WTC11 (cell line): ENCODE results near the gene RPS3.

ENCODE experiments used
- E2F4 ChIP-seq: sonication (generic); formaldehyde crosslinking; IDR thresholded peaks from 2 replicates; pipeline ENCODE4 v1.8.1; 2022; ENCODE audit warnings: low read depth, mild to moderate bottlenecking, moderate library complexity, missing genetic modification reagents, borderline replicate concordance
- ELF4 ChIP-seq: sonication (generic); formaldehyde crosslinking; IDR thresholded peaks from 2 replicates; pipeline ENCODE4 v1.8.1; 2022; ENCODE audit warnings: low read depth, mild to moderate bottlenecking, moderate library complexity, missing genetic modification reagents
- FOXJ3 ChIP-seq: sonication (generic); formaldehyde crosslinking; IDR thresholded peaks from 2 replicates; pipeline ENCODE4 v1.9.0; 2021; ENCODE audit warnings: missing genetic modification reagents, mild to moderate bottlenecking, borderline replicate concordance
- FOXK1 ChIP-seq: sonication (generic); formaldehyde crosslinking; IDR thresholded peaks from 2 replicates; pipeline ENCODE4 v1.8.0; 2022; ENCODE audit warnings: mild to moderate bottlenecking, moderate library complexity, missing genetic modification reagents
- MYBL2 ChIP-seq: sonication (generic); formaldehyde crosslinking; IDR thresholded peaks from 2 replicates; pipeline ENCODE4 v1.8.1; 2023; ENCODE audit warnings: mild to moderate bottlenecking, moderate library complexity, missing genetic modification reagents
- SP1 ChIP-seq: sonication (generic); formaldehyde crosslinking; conservative IDR thresholded peaks from 2 replicates; pipeline ENCODE4 v1.8.1; 2022; ENCODE audit warnings: missing genetic modification reagents
- TF ChIP-seq, protein P1 (sequence below): sonication (generic); formaldehyde crosslinking; IDR thresholded peaks from 2 replicates; pipeline ENCODE4 v1.8.1; 2023; ENCODE audit warnings: mild to moderate bottlenecking, missing genetic modification reagents, moderate library complexity
- TF ChIP-seq, protein P2 (sequence below): fragments of 200-600 bp; IDR thresholded peaks from 2 replicates; pipeline ENCODE4 v1.8.0; 2022; ENCODE audit warnings: antibody characterized with exemption
- TF ChIP-seq, protein P3 (sequence below): sonication (generic); formaldehyde crosslinking; IDR thresholded peaks from 2 replicates; pipeline ENCODE4 v1.8.0; 2023; ENCODE audit warnings: mild to moderate bottlenecking, missing genetic modification reagents
- TF ChIP-seq, protein P4 (sequence below): sonication (generic); formaldehyde crosslinking; IDR thresholded peaks from 2 replicates; pipeline ENCODE4 v1.8.0; 2022; ENCODE audit warnings: mild to moderate bottlenecking, missing genetic modification reagents

DNA sequence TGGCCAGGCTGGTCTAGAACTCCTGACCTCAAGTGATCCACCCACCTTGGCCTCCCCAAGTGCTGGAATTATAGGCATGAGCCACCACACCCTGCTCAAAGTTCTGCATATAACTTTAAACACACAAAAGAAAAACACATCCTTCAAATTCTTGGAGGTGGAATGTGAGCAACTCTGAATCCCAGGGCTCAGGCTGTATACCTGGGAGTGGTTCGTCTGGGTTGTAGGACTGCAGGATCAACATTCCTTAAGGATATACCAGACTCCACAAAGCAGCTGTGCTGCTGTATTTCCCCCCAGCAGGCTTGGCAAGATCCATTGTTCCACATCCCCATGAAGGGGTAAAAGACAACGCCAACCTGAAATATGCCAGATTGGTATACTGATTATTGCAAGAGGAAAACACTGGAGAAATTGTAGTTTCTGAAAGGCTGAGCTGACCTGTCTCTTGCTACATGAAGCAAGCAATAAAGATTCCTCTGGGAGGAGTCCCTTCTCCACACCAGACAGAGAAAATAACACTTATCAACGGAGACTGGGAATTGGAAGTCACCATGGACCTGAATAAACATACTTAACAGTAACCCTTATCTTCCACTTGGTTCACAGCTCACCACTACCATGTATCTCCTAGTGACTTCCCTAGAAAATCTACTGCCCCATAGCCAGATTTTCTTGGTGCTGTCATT lies 12.2 kb upstream of the RPS3 start:
- no peak for TF ChIP-seq E2F4 (CRISPR knock-in tag)
- TF ChIP-seq, protein P1, sequence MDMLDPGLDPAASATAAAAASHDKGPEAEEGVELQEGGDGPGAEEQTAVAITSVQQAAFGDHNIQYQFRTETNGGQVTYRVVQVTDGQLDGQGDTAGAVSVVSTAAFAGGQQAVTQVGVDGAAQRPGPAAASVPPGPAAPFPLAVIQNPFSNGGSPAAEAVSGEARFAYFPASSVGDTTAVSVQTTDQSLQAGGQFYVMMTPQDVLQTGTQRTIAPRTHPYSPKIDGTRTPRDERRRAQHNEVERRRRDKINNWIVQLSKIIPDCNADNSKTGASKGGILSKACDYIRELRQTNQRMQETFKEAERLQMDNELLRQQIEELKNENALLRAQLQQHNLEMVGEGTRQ (CRISPR knock-in tag) = no peak
- no peak for TF ChIP-seq ELF4
- TF ChIP-seq FOXJ3 (CRISPR knock-in tag) = no peak
- TF ChIP-seq SP1 (CRISPR knock-in tag) = no peak
- no peak for TF ChIP-seq MYBL2 (CRISPR knock-in tag)
- no peak for TF ChIP-seq FOXK1 (CRISPR knock-in tag)
- TF ChIP-seq, protein P2, sequence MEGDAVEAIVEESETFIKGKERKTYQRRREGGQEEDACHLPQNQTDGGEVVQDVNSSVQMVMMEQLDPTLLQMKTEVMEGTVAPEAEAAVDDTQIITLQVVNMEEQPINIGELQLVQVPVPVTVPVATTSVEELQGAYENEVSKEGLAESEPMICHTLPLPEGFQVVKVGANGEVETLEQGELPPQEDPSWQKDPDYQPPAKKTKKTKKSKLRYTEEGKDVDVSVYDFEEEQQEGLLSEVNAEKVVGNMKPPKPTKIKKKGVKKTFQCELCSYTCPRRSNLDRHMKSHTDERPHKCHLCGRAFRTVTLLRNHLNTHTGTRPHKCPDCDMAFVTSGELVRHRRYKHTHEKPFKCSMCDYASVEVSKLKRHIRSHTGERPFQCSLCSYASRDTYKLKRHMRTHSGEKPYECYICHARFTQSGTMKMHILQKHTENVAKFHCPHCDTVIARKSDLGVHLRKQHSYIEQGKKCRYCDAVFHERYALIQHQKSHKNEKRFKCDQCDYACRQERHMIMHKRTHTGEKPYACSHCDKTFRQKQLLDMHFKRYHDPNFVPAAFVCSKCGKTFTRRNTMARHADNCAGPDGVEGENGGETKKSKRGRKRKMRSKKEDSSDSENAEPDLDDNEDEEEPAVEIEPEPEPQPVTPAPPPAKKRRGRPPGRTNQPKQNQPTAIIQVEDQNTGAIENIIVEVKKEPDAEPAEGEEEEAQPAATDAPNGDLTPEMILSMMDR = no peak
- TF ChIP-seq, protein P3, sequence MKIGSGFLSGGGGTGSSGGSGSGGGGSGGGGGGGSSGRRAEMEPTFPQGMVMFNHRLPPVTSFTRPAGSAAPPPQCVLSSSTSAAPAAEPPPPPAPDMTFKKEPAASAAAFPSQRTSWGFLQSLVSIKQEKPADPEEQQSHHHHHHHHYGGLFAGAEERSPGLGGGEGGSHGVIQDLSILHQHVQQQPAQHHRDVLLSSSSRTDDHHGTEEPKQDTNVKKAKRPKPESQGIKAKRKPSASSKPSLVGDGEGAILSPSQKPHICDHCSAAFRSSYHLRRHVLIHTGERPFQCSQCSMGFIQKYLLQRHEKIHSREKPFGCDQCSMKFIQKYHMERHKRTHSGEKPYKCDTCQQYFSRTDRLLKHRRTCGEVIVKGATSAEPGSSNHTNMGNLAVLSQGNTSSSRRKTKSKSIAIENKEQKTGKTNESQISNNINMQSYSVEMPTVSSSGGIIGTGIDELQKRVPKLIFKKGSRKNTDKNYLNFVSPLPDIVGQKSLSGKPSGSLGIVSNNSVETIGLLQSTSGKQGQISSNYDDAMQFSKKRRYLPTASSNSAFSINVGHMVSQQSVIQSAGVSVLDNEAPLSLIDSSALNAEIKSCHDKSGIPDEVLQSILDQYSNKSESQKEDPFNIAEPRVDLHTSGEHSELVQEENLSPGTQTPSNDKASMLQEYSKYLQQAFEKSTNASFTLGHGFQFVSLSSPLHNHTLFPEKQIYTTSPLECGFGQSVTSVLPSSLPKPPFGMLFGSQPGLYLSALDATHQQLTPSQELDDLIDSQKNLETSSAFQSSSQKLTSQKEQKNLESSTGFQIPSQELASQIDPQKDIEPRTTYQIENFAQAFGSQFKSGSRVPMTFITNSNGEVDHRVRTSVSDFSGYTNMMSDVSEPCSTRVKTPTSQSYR = no peak
- TF ChIP-seq, protein P4, sequence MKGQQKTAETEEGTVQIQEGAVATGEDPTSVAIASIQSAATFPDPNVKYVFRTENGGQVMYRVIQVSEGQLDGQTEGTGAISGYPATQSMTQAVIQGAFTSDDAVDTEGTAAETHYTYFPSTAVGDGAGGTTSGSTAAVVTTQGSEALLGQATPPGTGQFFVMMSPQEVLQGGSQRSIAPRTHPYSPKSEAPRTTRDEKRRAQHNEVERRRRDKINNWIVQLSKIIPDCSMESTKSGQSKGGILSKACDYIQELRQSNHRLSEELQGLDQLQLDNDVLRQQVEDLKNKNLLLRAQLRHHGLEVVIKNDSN (CRISPR knock-in tag) = no peak
